ENCODE measurements around the gene ZDHHC21. TPM values are rescaled to one million over a fixed set of nuclear protein-coding genes. Genes with fewer than 3 reads are reported as not detected.

The ZDHHC21 gene
- total RNA-seq, 2 donors from 2014 or later: 12.0 to 12.8 TPM

DNA sequence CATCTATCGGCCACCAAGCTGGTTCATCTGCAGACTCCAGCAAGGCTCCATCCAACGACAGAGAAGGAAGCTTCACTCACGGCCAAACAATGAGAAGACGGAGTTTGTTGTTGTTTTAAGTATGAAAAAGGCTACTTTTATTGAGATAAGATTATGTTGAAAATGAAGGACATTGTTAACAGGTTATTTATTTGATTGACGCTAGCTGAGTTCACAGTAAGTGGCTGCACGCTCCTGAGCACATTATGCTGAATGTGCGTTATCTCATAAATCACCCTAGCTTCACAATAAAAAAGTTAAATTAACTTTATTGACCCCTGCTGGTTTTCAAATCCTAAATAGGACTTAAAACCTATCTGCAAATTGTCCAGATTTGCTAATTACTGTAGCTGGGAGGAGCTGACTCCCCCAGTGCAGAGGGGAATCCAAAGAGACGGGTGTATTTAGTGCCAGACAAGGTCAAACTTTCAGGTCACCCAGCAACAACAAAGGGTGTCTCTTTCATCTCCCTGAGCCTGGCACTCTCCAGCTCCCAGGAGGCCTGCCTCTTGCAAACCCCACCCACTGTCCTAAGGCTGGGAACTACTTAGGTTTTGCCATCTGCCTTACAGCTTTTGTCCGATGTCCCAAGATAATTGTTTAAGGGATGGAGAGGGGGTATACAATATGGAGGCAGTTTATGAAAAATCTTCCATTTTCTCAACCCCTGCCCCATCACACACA, 129.2 kb downstream of the ZDHHC21 start:
- H3K4me3 Mint-ChIP-seq: no peak overlapping the region
- no peaks in the 10 kb centered on the region for H3K36me3 Mint-ChIP-seq
- no peak for ATAC-seq

DNA sequence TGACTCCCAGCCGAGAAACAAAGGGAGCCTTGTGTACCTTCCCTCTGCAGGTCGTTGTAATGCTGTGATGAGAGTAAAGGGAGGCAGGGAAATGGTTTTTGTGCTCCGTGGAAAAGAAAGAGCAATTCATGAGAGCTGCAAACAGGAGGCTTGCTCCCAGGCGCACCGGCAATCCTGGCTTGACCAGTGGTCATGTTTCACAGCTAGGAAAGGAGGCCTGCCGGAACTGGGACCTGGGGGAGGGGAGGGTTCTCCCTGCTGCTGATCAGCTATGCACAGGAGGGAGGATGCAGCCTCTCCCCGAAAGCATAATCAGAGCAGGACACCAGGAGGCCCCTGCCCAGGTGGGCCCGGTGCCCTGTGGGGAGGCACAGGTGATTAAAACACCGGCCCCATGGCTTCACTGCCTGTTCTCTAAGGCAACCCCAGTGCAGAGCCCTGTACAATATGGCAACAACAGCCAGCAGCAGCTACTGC, 131.3 kb downstream of the ZDHHC21 start:
- peaks cover 2 to 13% of the 10 kb centered on the region in 2 donors for H3K27me3 Mint-ChIP-seq
- H3K4me1 Mint-ChIP-seq (ENCODE audit: low read depth in 2 of 2): peaks cover 5 to 6% of the 10 kb centered on the region in 2 donors
- no peak overlapping the region for H3K4me3 Mint-ChIP-seq
- ATAC-seq: no peak
- DNase-seq (ENCODE audit: low spot score): no peak
- no peaks in the 10 kb centered on the region for H3K36me3 Mint-ChIP-seq
- peaks cover 9% of the 10 kb centered on the region for H3K9me3 Mint-ChIP-seq
- H3K27ac Mint-ChIP-seq: no peak overlapping the region

More for the DNA sequence above, 129.2 kb downstream of the ZDHHC21 start:
- peaks cover 8% of the 10 kb centered on the region for H3K9me3 Mint-ChIP-seq
- peaks cover 5 to 6% of the 10 kb centered on the region in 2 donors for H3K4me1 Mint-ChIP-seq (ENCODE audit: low read depth in 2 of 2)
- DNase-seq (ENCODE audit: low spot score): no peak
- H3K27me3 Mint-ChIP-seq: peaks cover 0 to 2% of the 10 kb centered on the region in 2 donors
- H3K27ac Mint-ChIP-seq: no peak overlapping the region

Other genes starting within 250 kb of the ZDHHC21 start
- gene CER1, start 29.3 kb upstream of the ZDHHC21 start, total RNA-seq: not detected
- gene FREM1, start 217.0 kb upstream of the ZDHHC21 start, total RNA-seq: not detected